GM18526 (cell line): ENCODE measurements around the gene GOLGA7B.

Experiments used
- POLR2A ChIP-seq: IDR thresholded peaks from 3 replicates; pipeline ENCODE4 v1.6.1; 2011; ENCODE audit not compliant: insufficient read length; ENCODE audit errors: extremely low read depth

The GOLGA7B gene

DNA sequence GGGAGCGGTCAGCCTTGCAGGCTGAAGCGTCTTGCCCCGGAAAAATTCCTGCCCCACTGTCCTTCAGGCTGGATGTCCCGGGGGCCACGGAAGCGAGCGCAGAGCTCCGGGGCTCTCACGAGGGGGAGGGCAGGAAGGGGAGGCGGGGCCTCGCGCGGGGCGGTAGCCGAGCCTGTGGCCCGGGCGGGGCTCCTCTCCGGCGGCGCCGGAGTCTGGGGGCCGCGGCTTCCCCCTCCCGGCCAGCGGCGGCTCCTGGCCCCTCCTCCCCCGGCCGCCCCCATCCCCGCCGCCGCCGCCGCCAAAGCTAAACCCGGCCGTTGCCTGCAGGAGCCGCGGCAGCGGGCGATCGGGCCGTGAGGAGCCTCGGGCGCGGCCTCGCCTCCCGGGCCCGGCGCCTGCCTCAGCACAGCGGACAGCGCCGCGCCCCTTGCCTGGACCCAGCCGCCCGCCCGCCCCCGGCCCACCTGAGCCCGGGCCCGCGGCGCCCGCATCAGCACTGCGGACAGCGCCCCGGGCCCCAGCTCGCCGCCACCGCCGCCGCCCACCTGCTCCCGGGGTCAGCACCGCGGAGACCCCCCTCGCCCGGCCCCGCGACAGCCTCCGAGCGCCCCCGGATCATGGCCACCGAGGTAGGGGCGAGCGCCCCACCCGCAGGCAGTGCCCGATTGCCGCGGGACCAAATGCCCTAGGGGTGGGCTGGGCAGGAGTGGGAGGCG lies at the start of gene GOLGA7B:
TSS of gene GOLGA7B (plus strand) at position 157 of the 716 bp plus-strand sequence. CDS start at position 618, 461 bp downstream.
- no peak for TF ChIP-seq POLR2A

DNA sequence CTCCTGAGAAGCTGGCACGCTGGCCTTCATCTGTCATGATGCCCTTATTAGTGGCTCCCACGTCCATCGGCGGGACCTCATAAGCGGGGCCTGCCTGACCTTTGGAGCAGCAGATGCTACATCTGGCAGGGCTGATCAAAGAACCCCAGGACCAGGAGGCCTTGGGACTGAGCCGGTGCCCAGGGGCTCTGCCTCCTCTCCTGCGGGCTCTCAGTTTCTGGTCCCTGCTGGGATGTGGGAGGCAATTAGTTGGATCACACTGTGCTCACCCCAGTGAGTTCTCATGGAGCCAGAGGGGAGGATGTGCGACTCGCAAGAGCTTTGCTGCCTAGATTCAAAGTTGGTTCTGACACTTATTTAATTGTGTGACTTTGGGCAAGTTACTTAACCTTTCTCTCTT lies 49.2 kb upstream of the GOLGA7B start:
- no peak for TF ChIP-seq POLR2A

- no peak for TF ChIP-seq POLR2A
Measured at GRCh38 chr10:97801422-97801821, 48.2 kb upstream of the GOLGA7B start.

DNA sequence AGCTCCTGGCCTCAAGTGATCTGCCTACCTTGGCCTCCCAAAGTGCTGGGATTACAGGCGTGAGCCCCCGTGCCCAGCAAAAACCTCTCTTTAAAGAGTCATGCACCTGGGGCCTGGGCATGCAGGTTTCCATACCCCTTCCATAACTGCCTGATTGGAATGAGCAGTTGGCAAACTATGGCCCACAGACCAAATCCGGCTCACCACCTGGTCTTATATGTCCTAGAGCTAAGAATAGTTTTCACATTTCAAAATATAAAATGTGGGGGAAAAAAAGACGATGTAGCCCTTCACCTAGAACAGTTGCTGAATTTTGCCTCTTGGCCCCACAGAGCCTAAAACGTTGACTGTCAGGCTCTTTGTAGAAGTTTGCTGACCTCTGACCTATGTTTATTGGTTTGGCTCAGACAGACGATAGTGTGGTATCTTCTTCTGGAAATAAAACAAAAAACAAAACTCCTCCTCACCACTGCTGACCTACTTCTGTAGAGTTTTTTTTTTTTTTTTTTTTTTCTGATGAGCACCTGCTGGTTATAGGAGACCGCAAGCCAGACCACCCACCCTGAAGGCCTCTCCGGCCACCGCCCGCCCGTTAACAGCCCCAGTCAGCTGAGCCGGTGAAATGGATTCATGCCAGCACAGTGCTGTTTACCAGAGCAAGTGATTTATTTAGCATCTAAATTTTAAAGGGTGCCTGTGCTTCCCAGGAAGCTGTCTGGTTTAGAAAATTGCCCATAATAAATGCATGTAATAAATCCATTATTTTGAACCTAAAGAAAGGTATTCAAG lies 44.4 kb upstream of the GOLGA7B start:
- TF ChIP-seq POLR2A: no peak

DNA sequence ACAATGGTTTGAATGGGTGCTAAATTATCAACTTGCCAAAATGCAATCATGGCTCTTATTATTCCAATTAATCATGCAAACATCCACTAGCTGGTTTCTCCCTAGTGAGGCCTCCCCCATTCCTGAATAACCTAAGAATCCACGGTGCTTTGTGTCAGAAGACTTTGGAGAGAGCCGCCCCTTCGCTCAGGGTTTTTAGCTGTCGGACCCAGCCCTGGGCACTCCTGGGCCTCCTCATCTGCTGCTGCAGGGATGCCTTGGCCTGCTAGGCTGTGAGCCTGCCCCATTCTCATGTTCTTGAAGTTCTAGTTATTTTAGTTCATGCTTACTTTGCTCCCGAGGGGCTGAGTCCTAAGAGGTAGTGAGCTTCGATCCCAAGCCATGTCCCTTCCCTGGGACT lies 43.7 kb upstream of the GOLGA7B start:
- no peak for TF ChIP-seq POLR2A

- TF ChIP-seq POLR2A: no peak
Measured at GRCh38 chr10:97810446-97810845, 39.2 kb upstream of the GOLGA7B start.

GRCh38 chr10:97811958-97812357 lies 37.7 kb upstream of the GOLGA7B start:
- no peak for TF ChIP-seq POLR2A

- no peak for TF ChIP-seq POLR2A
Measured at GRCh38 chr10:97812696-97813095, 36.9 kb upstream of the GOLGA7B start.

DNA sequence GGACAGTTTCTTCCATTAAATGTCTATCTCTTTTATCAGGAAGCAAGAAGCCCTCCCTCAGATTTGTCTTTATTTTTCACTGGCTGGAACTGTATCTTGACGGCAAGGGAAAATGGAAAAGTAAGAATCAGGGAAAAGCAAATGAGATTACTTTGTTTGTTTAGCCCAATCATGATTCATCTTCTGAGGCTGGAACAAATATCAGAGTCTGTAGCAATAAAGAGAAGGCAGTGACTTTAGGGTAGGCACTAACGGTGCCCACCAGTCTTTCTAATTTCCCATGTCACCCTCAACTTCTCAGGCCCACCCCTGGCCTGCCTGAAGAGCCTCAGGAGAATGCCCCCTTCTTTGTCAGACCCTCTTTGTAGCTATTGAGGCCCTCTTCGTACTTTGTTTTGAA lies 36.3 kb upstream of the GOLGA7B start:
- no peak for TF ChIP-seq POLR2A

- TF ChIP-seq POLR2A: no peak
Measured at GRCh38 chr10:97814996-97815395, 34.6 kb upstream of the GOLGA7B start.

DNA sequence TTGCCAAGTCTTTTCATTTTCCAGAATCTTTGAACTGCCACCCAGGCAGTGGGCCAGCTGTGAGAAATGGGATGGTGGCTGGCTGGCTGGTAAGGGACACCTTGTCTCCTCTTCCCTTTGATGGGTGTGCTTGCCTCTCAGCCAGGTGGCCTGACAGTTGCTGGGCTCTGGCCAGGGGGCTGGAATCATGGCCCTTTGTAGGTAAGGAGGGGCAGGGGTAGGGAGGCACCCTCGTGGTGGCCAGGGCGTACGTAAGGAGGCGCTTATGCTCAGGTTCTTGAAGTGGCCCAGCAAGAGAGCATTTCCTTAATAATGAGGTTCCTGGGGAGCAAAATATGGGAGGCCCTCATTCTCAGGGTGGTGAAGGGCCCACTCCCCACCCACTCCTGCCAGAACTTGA lies 33.0 kb upstream of the GOLGA7B start:
- TF ChIP-seq POLR2A: no peak

GRCh38 chr10:97818572-97818971 lies 31.1 kb upstream of the GOLGA7B start:
- TF ChIP-seq POLR2A: no peak

GRCh38 chr10:97820096-97820704 lies 29.4 kb upstream of the GOLGA7B start:
- no peak for TF ChIP-seq POLR2A

- TF ChIP-seq POLR2A: no peak
Measured at GRCh38 chr10:97821308-97822038, 28.2 kb upstream of the GOLGA7B start.

DNA sequence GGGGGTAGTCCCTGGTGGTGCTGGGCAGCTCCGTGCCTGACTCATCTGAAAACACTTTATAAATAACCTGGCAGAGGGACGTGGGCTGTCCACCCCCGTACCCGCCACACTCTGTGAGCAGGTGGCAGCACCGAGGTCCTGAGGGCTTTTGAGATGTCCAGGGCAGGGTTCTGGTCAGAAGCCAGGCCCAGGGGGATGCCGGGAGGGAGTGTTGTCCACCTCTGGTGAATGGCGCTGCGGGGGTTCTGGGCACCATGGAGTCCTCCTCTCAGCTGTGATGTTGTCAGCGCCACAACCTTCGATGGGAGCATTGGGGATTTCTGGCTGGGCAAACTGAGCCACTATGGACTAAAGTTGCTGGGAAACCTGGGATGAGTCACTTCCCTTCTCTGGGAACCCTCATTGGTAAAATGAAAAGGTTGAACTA lies 27.4 kb upstream of the GOLGA7B start:
- TF ChIP-seq POLR2A: no peak
